ENCODE measurements around the gene ERC2.

DNA sequence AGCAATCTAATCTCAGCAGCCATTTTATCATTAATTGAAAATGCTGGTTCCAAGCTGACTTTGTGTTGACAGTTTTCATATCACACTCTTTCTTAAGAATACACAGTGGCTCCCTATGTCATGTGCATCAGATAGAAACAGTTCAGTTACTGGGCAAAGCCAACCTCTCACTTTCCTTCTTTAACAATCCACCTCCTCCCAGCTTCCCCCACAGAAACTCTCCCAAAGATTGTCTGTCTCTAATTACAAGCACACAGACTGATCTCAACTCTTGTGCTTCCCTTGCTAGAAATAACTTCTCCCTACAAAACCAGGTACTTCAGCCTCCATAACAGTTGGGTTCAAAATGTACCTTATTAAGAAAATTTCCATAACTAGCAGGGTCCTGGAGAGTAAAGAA lies 752.2 kb downstream of the ERC2 start:
- TF ChIP-seq, protein P1, sequence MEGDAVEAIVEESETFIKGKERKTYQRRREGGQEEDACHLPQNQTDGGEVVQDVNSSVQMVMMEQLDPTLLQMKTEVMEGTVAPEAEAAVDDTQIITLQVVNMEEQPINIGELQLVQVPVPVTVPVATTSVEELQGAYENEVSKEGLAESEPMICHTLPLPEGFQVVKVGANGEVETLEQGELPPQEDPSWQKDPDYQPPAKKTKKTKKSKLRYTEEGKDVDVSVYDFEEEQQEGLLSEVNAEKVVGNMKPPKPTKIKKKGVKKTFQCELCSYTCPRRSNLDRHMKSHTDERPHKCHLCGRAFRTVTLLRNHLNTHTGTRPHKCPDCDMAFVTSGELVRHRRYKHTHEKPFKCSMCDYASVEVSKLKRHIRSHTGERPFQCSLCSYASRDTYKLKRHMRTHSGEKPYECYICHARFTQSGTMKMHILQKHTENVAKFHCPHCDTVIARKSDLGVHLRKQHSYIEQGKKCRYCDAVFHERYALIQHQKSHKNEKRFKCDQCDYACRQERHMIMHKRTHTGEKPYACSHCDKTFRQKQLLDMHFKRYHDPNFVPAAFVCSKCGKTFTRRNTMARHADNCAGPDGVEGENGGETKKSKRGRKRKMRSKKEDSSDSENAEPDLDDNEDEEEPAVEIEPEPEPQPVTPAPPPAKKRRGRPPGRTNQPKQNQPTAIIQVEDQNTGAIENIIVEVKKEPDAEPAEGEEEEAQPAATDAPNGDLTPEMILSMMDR (conservative IDR thresholded peaks at IDR 0.05; ENCODE audit: low read length), result no peak
- no peak for TF ChIP-seq EZH2phosphoT487 (IDR thresholded peaks at IDR 0.05; ENCODE audit: borderline replicate concordance)
